NCI-H2196 (cell line): ENCODE measurements around the gene HSPA1A.
"Not testable (repeated sequence)": the region's sequence is repeated elsewhere in the genome, so short reads cannot be mapped to it uniquely, and the experiment has no call there.

Experiments
- DNase-seq: peaks from one replicate; lab custom pipeline; 2025; ENCODE audit not compliant: unreplicated experiment; lab: John Stamatoyannopoulos, UW

Gene HSPA1A

DNA sequence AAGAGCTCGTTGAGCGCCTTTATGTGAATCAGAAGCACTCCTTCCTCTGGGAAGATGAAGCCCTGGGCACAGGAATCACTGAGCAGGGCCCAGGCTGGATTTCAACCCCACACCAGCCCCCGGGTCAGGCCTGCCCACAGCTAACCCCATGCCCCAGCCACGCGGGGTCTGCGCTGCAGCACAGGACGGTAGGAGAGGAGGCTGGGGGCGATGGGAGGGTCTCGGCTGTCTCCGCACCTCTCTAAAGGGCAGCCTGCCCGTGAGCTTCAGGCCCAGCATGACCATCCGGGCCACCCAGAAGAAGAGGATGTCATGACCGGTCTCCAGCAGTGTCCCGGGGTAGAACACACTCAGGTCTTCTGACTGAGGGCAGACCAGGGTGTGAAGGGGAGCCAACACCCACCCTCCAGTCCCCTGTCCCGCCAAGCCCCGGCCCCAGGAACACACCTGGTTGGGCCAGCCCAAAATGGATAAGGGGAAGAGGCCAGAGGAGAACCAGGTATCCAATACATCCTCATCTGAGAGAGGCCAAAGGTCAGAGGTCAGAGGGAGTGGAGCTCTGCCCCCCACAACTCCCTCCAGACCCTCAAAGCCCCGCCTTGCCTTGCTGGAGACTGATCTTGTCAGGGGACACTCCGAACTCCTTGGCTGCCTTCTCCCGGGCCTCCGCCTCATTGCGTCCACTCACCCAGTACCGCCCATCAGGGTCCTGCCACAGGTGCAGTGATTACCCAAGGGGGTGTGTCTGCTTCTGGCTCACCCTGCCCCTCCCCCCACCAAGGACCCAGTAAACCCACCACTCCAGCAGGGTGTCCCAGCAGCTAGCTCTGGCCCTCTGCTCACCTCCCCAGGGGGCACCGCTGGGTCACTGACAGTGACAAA is 33.9 kb upstream of the HSPA1A start:
- DNase-seq = no peak

DNA sequence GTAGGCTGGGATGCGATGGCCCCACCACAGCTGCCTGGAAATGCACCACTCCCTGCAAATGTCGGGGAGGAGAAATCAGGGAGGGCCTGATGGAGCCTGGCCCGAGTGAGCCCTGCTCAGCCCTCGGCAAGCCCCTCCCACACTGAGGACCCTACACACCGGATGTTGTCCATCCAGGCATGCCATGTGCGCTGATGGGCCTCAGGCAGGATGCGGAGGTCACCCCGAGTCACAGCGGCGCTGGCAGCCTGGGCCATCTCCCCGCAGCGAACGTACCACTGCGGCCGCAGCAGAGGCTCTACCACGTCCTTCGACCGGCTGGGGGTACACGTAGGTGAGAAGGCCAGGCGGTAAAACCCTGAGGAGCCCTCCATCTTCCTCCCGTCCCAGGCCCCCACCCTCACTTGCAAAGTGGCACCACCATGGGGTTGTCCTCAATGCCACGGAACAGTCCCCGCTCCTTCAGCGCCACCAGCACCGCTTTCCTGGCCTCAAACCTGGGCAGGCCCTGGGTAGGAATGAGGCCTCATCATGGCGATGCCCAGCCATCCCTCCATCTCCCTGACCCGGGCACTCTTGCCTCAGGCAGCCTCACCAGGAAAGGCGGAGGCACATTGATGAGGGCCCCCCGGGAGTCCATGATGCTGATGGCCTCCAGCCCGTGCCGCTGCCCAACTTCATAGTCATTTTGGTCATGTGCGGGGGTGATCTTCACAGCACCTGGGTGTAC is 33.1 kb upstream of the HSPA1A start:
- DNase-seq = no peak

DNA sequence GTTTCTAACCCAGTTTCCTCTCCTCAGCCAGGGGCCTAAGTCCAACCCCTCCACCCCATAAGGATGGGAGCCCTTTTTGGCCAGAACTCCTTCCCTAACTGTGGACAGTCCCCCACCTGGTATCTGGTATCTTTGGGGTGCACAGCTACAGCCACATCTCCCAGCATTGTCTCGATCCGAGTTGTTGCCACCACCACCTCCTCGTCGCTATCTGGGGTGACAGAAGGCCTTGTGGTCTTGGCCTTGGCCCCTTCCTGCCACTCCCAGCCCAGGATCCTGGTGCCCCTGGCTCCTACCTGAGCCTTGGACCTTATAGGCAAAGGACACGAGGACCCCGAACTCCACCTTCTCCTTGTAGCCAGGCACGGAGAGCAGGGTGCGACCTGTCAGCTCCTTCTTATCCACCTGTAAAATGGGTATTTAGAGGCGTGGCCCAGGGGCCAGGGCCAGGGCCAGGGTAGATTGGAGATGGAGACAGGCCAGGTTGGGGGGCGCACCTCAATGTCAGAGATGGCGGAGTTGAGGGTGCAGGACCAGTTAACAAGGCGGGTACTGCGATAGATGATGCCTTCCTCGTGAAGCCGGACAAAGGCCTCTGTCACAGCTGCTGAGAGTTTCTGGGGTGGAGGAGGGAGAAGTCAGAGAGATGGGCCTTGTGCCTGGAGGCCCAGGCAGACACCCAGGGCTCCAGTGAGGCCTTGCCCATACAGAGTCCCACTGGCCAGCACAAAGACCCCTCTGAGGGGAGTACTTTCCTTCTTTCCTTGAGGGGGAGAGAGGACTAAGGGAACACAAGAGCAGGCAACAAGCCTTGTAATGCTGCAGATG is 31.0 kb upstream of the HSPA1A start:
- no peak for DNase-seq

DNA sequence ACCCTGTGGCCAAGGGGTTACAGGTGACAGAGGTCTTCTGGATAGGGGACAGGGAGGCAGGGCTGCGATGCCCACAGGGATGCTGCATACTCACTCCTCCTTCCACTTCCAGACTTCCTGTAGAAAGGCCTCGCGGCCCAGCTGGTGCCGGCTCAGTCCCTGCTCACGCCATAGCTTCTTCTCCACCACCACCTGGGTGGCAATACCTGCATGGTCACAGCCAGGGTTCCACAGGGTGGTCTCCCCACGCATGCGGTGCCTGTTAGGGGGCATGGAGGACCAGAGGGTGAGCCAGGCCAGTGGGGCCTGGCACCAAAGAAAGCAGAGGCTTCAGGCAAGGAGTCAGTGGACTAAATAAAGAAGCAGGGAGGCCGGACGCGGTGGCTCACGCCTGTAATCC is 29.9 kb upstream of the HSPA1A start:
- no peak for DNase-seq

DNA sequence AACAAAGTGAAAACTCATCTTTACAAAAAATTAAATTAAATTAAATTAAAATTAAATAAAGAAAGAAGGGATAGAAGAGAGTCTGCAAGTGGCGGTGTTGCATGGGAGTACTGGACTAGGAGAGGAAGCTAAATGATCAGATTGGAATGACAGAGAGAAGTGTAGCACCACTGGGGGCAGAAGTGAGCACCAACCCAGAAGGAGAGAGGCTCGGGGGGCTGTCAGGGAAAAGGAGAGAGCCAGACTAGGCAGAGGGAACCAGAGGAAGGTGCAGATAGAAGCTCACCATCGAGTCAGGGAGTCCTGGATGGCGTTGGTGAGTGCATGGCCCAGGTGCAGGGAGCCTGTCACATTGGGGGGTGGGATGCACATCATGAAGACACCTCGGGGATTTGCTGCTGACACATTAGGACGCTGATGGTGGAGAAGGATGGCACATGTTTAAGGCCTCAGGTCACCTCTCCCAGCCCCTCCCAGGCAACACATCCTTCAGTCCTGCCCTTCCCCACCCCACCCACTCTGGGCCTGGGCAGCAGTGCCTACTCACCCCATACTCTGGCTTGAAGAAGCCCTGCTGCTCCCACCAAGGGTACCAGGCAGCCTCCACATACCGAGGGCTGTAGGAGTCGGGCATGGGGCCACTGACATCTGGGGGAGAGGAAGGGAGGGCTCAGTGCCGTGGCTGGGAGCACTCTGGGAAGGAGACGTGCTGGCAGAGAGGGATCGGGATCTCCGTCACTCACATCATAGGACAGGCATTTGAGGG is 23.8 kb upstream of the HSPA1A start:
- DNase-seq = peak; percentile 37

- no peak for DNase-seq
Observed at GRCh38 chr6:31792090-31792374, 23.3 kb upstream of the HSPA1A start.

GRCh38 chr6:31792761-31793171 is 22.6 kb upstream of the HSPA1A start:
- no peak for DNase-seq

DNA sequence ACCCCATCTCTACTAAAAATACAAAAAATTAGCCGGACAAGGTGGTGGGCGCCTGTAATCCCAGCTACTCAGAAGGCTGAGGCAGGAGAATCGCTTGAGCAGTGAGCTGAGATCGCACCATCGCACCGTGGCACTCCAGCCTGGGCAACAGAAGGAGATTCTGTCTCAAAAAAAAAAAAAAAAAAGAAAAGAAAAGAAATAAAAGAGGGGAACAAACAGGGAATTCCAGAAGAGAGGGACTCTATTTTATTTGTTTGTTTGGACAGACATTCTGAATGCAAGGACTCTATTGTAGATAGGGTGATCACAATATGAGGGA is 21.5 kb upstream of the HSPA1A start:
- not testable (repeated sequence) for DNase-seq

GRCh38 chr6:31794294-31794865 is 21.0 kb upstream of the HSPA1A start:
- DNase-seq = no peak

GRCh38 chr6:31794866-31795615 is 20.3 kb upstream of the HSPA1A start:
- no peak for DNase-seq

- peak; percentile 94 for DNase-seq
Observed at GRCh38 chr6:31795616-31796298, 19.6 kb upstream of the HSPA1A start, which contains the start of gene VARS1. Gene VARS1 (minus strand): TSS chr6:31795752. CDS start chr6:31795217, 535 bp downstream.

- DNase-seq = no peak
Observed at GRCh38 chr6:31796993-31797385, 18.4 kb upstream of the HSPA1A start.

DNA sequence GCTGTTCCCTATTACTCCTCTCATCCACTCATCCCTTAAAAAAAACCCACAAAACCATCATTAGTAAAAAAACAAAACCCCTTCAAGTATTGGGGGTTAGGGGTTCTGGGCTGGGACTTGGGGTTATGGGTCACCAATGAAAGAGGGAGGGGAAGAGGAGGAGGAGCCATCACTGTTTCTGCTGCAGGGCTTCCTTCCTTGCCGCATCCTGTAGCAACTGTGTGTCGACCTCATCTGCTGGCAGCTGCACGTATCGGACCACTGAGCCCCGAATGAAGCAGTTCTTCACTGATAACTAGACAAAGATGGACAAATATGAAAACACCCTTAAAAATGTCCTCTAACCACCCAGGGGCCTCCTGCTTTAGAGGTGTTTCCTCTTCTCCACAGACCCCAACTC is 17.8 kb upstream of the HSPA1A start:
- no peak for DNase-seq

GRCh38 chr6:31799781-31800180 is 15.6 kb upstream of the HSPA1A start:
- no peak for DNase-seq

DNA sequence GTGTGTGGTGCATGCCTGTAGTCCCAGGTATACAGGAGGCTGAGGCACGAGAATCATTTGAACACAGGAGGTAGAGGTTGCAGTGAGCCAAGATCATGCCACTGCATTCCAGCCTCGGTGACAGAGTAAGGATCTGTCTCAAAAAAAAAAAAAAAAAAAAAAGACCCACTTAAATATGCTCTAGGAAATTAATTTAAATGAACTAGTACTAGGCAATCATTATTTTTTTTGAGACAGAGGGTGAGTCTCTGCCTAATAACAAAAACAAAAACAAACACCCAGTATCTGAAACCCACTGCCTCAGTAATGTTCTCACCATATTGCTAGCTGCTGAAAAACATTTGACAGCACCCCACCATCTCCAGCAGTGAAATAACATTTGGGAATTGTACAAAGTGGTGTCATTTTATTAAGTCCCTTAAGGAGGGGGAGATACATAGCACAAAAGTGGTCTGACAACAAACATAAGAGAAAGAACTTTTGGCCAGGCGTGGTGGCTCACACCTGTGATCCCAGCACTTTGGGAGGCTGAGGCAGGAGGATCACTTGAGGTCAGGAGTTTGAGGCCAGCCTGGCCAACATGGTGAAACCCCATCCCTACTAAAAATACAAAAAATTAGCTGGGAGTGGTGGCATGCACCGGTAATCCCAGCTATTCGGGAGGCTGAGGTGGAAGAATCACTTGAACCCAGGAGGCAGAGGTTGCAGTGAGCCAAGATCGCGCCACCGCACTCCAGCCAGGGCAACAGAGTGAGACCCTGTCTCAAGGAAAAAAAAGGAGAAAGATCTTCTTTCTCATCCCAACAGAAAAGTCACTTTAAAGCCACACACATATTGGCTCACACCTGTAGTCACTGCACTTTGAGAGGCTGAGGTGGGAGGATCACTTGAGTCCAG is 14.1 kb upstream of the HSPA1A start:
- DNase-seq = not testable (repeated sequence)

DNA sequence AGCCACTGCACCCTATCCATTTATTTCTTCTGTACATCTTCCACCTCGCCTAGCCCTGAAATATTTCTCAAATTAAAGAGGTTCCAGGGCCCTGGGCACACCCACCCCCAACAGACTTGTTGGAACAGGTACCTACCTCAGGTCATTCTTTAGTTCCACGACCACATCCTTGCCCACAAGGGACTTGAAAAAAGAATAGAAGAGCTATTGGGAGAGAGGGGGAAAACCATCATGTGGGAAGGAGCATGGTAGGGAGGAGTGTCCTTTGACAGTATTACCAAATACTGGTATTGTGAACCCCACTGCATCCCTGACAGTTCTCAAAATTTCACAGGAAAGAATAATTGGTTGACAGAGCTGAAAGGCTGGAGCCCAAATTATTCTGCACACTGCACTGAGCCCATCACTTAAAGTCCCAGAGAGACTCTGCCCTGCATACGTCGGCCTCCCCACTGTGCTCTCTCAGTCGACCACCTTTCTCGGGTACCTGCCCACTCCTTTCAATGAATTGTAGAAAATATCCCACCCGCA is 9.3 kb upstream of the HSPA1A start:
- no peak for DNase-seq

- peak; percentile 95 for DNase-seq
Observed at GRCh38 chr6:31806470-31807272, 8.7 kb upstream of the HSPA1A start, which contains the start of gene LSM2. Gene LSM2 (minus strand): TSS chr6:31806966. CDS start chr6:31806757, 209 bp downstream.
